GM18519 (cell line): ENCODE data around the gene ZSCAN22.

ENCODE experiments used
- ATAC-seq: cut with Tn5 transposase; IDR thresholded peaks from one replicate; pipeline ENCODE4 v1.9.1; 2021; ENCODE audit warnings: mild to moderate bottlenecking, moderate library complexity; ENCODE audit not compliant: unreplicated experiment, low FRiP score

ZSCAN22 gene

DNA sequence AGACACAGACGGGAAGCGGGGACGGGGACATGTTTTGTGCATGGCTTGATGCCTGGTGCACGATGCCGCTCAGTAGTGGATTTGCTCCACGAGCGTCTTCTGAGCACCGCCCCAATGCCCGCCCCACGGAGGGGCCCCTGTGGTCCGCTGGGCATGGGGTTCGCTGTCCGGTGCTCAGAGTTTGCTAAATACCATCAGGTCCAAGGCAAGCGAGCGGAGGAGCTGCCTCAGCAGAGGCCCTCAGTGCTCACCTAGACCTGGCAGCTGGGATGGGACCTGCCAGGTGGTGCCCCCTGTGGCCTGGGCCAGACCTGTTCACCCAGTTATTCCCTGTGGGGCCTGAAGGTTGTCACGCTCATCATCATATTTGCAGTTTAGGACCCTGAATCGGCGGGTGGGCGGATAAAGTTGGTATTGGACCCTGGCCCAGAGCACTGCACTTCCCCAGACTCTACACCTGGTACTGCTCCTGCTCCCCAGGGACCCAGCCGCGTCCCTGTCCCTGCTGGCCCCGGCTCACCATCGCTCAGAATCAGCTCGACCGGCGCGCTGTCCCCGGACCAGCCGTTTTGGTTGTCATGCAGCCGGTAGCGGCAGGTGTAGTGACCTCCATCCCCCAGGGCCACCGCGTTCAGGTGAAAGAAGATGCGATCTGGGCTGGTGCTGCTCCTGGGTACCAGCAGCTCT lies 24.2 kb downstream of the ZSCAN22 start:
- no peak for ATAC-seq

DNA sequence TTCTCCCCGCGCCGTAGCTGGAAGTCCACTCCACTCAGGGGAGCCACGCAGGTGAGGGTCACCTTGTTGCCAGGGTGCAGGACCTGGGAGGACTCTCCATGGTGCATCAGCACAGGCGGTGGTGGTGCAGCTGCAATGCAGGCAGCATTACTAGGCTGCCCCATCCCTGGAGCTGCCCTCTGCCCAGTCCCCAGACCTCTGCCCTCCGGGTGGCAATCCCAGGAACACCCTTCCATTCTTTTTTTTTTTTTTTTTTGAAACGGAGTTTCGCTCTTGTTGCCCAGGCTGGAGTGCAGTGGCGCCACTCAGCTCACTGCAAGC lies 24.7 kb downstream of the ZSCAN22 start:
- no peak for ATAC-seq

DNA sequence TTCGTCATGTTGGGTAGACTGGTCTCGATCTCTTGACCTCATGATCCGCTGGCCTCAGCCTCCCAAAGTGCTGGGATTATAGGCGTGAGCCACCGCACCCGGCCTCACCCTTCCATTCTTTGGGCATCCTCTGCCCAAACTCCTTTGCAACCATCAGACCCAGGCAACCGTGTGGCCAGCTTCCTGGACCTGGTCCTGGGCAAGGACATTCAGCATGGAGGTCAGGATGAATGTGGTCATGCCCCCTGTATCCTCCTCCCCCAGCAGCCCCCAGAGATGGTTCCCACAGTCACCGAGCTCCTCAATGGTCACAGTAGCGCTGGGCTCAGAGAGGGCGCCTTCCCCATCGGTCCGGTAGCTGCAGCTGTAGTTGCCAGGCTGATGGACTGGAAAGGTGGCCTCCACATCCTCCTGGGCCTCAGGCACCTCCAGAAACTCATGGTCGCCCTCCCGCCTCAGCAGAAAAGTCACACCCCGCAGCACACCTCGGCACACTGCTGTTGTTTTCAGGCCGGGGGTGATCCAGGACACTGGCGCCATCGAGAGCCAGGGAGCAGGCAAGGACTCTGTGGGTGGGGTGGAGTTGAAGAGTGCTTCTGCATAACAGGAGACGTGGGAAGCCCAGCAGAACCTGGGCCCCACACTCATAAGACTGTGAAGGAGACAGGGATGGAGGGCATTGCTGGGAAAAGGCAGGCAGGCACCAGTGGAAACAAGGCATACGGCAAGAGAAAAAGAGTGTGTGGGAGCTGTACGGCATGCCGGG lies 25.4 kb downstream of the ZSCAN22 start:
- no peak for ATAC-seq

DNA sequence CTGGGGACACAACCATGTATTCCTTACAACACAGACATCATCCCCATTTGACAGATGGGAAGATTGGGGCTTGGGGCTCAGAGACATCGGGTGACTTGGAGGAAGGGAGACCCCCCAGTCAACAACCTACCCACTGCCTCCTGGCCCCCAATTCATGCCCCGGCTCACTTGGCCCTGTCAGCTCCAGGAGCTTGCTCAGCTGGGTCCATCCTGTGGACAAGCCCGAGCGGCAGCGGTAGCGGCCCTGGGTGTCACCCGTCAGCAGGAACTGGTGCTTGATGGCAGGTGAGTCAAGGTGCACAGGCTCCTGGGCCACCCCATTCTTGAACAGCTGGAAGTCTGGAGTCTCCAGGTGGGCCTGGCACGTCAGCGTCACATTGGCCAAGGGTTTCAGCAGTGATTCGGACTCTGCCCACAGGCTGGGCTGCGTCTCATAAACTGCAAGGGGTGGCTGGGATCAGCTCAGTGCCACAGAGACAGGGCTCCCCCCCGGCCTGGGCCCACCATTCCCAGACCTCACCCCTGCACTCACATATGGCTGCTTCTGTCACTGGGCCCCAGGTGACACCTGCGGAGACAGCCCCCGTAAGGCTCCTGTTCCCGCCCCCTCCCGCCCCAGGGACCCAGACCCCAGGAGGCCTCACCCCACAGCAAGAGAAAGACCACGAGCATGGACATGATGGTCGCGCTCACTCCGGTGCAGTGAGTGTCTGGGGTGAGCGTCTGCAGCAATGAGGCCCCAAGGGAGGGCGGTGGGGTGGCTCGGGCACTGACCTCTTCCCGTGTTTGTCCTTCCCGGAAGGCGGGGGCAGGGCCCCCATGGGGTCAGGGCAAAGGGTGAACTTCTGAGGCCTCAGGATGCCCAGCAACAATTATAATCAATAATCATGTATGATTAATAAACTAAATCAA lies 26.2 kb downstream of the ZSCAN22 start, which contains the start of gene A1BG:
TSS of gene A1BG (minus strand) at position 733 of the 912 bp plus-strand sequence. CDS start at position 678, 55 bp downstream.
- no peak for ATAC-seq

DNA sequence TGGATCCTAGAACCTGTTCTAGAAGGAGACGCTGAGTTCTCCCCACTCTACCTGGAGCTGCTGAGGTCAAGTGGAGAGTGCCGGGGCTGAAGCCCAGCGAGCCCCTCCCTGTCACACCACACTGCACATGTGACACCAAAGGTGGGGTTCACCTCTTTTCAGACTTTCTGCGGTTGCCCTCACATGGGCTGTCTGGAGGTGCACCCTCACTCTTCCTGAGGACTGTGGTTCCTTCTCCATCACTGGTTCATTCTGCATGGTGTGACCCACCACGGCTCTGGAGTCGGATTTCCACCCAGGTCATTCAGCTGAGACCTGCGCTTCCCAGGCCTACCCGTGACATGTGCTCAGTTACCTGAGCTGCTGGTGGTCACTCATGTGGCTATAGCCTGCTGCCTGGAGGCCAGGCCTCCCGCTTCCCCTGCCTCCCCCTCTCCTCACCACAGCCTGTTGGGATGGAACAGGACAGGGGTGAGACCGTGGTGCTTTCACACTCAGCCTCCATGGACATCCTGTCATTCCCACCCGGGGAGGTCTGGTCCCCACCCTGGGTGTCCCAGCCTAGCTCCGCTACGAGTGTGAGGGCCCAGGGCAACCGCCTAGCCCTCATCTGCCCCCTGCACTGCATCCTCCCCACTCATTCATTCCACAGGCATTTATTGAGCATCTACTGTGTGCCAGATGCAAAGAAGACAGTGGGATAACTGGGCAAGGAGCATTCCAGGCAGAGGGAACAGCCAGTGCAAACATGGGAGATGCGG lies 27.1 kb downstream of the ZSCAN22 start:
- no peak for ATAC-seq

DNA sequence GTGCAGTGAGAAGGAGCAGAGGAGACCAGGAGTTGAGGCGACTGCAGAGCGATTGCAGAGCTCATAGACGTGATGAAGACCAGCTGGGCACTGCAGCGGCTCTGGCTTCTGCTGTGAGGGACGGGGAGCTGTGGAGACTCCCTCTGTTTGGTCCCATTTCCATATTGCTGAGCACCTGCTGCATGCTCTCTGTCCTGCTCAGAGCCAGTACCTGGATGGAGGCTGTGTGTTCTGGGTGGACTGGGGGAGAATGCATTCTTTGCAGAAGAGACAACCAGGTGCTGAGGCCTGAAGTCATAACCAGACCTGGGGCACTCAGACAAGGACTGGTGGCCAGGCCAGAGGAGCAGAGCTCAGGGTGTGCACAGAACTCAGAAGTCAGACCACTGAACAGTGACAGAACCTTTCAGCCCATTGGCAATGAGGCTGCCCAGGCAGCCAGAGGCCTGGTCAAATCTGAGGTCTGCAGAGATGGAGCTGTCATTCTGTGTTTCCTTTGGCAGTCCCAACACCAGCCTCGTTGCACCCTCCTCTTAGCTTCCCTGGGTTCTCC lies 27.8 kb downstream of the ZSCAN22 start:
- no peak for ATAC-seq

DNA sequence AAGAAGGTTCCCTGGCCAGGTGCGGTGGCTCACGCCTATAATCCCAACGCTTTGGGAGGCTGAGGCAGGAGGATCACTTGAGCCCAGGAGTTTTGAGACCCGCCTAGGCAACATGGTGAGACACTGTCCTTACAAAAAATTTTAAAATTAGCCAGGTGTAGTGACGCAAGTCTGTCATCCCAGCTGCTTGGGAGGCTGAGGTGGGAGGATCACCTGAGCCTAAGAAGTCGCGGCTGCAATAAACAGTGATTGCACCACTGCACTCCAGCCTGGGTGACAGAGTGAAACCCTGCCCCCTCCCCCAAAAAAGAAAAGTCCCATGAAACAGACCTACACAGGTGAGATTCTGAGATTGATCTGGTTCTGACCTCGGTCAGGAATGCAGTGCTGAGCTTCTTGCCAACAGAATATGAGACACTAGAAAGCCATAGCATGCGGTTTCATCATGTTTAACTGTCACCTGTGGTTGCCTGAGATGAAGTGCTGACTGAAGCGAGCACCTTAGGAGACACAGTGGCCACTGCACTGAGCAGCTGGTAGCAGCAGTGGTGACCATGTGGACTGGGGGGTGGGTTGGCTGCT lies 28.5 kb downstream of the ZSCAN22 start:
- ATAC-seq: no peak

DNA sequence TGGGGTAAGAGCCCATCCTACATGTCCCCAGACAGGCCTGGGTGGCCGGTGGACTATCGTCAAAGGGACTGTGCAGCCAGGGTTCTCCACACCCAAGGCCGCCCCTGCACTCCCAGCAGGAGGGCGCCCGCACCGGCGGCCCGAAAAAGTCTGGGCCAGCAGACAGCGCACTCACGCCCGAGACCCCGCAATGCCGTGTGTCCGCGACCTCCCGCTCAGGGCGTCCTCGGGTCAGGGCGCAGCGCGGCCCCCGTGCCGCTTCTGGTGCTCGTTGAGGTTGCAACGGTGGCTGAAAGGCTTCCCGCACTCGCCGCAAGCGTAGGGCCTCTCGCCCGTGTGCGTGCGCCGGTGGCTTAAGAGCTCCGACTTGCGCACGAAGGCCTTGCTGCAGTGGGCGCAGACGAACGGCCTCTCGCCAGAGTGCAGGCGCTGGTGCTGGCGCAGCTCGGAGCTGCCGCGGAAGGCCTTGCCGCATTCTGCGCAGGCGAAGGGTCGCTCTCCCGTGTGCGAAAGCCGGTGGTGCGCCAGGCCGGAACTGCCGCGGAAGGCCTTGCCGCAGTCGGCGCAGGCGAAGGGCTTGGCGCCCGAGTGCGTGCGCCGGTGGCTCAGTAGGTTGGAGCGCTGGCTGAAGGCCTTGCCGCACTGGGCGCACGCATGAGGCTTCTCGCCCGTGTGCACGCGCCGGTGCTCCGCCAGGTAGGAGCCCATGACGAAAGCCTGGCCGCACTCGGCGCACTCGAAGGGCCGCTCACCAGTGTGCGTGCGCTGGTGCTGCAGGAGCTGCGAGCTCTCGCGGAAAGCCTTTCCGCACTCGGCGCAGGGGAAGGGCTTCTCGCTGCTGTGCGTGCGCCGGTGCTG lies 29.3 kb downstream of the ZSCAN22 start:
- ATAC-seq: no peak

DNA sequence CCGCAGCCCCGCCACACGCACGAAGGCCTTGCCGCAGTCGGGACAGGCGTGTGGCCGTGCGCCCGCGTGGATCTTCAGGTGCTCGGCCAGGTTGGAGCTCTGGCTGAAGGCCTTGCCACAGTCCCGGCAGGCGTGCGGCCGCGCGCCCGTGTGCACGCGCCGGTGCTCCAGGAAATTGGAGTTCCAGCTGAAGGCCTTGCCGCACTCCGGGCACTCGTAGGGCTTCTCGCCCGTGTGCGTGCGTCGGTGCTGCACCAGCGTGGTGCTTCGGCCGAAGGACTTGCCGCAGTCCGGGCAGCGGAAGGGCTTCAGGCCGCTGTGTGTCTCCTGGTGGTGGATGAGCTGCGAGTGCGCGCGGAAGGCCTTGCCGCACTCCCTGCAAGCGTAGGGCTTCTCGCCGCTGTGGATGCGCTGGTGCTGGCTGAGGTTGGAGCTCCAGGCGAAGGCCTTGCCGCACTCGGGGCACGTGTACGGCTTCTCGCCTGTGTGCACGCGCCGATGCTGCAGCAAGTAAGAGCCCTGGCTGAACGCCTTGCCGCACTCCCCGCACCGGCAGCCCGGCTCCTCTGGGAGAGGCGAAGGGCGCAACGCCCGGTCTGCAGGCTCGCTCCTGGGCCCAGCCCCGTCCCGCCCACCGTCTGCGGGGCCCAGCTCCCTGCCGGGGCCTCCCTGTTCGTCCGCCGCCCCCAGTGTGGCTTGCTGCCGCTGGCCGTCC lies 30.1 kb downstream of the ZSCAN22 start:
- no peak for ATAC-seq

DNA sequence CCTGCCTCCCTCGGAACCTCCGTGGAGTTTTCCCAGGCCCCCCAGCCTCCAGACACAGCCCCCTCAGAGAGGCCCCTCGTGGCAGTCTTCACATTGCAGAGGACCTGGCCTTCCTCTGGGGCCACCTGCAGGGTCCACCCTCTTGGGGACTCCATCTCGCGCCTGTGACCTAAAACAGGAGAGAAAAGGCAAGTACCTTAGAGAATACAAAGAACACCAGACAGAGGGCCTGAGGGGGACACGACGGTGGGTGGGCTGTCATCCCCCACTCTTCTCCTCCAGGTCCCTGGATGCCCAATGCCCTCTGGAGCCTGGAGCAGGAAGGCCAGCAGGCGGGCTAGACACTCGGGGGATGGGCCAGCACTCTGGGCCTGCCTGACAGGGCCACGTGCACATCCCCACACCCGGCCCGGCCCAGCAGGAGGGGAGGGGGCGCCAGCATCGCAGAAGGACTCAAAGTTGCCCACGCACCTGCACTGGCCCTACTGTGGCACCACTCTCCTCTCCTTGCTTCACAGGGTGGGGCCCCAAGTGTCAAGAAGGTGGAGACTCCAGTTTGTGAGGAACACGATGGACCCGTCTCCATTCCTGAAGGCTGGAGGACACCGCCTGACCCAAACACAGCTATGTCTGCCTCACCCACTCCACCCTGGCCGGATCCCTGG lies 30.8 kb downstream of the ZSCAN22 start:
- no peak for ATAC-seq

DNA sequence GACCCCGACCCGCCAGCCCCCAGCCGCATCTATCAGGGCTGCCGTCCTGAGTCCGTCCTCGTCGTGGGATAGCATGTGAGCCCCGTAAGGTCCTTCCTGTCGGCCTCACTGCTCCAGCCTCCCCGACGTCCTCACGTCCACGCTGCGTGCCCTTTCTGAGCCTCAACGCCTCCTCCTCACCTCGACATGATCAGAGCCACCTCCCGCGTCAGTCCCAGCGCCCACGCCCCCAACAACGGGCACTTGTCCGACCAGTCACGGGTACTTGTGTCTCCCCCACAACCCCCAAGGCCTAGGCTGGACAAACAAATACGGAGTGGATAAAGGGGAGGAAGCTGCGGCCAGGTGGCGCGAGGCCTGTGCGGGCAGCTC lies 35.1 kb downstream of the ZSCAN22 start:
- no peak for ATAC-seq

DNA sequence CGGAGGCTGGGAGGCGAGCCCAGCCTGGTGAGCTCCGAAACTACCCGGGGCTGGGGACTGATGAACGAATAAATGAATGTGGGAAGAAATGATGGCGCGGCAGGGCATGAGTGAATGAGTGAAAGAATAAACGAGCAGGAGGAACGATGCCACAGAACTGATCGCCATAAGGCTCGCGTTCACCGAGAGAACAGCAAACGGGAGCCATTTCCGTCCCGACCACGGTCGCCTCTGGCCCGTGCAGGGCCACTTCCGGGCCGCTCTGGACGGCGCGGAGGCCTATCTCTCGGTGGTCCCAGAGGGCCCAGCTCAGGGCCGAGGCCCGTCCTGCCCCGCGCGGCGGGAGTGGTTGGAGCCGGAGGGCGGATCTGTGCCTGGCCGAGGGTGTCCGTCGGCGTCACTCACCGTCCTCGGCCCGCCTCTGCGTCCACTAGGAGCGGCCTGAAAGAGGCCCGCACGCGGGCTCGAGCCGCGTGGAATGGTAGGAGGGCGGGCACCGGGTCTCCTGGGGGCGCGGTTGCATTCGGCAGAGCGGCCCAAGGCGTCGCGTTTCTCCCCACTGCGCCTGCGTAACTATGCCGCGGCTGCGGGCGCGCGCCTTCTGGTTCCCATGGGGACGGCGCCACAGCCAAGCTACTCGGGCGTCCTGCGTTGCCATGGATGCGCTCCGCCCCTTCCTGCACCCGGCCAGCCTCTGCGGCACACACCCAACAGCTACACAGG lies 35.6 kb downstream of the ZSCAN22 start, which contains the start of gene ZNF497:
TSS of gene ZNF497 (minus strand) at position 480 of the 723 bp plus-strand sequence. CDS start 5,116 bp downstream, outside the sequence.
- ATAC-seq: peak; percentile 63

DNA sequence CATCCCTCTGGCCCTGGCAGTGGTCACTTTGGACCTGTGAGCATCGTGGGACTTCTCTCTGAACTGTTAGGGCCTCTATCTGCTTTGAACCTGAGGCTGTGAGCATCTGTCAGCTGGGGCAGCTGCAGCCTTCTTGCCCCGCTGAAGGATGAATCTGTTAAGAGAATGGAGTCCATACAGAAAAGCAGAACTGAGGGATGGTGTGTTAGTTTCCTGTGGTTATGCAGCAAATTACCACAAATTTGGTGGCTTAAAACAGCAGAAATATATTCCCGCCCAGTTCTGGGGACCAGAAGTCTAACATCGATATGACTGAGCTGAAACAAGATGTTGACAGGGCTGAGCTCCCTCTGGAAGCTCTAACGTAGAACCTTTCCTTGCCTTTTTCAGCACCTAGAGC lies 37.4 kb downstream of the ZSCAN22 start:
- ATAC-seq: no peak

DNA sequence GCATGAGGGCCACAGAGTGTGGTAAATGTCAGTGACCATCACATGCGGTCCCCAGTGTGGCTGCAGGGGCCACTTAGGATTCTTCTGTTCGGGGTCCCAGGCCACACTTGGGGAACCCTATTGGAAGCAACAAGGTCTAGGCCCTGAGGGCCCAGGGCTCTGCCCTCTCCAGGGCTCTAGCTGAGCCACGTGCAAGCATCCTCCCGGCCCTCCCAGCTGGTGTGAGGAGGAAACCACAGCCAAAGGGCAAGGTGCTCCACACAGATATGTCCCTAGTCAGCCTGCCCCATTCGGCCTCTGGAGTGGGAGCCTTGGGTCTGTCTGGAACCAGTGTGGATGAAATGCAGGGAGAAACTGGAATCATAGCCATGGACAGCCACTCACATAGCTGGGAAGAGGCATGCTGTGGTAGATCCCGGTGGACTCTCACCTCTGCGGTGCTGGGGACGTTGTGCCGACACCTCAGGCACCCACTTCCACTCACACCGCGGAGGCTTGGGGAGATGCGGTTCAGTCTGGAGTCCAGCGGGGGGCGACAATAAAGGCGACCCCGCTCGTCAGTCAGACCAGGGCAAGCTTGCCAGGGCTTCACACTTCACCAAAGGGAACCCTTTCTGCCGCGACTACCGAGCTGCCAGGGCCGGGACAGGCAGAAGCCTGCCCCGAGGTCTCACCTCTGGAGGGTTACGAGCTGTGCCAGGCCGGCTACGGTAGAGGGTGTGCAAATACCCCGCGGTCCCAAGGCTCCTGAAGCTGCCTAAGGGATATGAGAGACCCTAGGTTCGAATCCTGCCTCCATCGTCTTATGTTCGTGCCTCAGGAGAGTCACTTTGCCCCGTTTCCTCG lies 40.0 kb downstream of the ZSCAN22 start:
- ATAC-seq: no peak

DNA sequence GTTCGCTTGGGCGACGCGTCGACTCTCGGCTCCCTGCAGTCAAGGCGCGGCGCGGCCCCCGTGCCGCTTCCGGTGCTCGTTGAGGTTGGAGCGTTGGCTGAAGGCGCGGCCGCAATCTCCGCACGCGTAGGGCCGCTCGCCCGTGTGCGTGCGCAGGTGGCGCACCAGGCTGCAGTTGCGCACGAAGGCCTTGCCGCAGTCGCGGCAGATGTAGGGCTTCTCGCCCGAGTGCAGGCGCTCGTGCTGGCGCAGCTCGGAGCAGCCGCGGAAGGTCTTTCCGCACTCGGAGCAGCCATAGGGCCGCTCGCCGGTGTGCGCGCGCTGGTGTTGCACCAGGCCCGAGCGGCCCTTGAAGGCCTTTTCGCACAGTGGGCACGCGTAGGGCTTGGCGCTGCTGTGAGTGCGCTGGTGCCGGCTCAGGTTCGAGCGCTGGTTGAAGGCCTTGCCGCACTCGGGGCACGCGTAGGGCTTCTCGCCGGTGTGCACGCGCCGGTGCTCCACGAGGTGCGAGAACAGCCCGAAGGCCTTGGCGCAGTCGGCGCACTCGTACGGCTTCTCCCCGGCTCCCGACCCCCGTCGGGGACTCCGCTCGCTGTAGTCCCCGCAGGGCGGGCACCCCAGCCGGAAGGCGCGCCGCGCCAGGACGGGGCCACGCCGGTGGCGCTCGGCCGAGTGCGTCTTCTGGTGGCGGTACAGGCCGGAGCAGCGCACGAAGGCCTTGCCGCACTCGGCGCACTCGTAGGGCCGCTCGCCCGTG lies 41.1 kb downstream of the ZSCAN22 start:
- no peak for ATAC-seq
